Activated CD4-positive, CD25-positive, alpha-beta regulatory T cell treated with anti-CD3 and anti-CD28 coated beads, Interleukin-2, amount 50 U/mL, for 72 hours (primary cell): ENCODE results near the gene SLC39A12.

Experiments used
- DNase-seq: peaks from one replicate; pipeline ENCODE4 v3.0.0; 2021

Gene SLC39A12

GRCh38 chr10:17965649-17966235 lies 14.0 kb downstream of the SLC39A12 start:
- DNase-seq = no peak

DNA sequence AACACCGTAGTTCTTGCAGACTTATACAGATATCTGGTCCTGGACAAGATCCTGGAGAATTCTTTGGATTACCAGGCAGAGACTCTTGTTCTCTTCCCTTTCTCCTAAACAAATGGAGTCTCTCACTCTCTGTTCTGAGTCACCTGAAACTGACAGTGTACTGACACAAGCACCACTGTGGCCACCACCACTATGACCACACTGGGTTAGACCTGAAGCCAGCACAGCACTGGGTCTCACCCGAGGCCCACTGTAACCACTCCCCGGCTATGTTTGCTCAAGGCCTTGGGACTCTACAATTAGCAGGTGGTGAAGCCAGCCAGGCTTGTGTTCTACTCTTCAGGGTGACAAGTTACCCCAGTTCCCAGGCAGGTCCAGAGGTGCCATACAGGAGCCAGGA lies 22.8 kb downstream of the SLC39A12 start:
- no peak for DNase-seq

DNA sequence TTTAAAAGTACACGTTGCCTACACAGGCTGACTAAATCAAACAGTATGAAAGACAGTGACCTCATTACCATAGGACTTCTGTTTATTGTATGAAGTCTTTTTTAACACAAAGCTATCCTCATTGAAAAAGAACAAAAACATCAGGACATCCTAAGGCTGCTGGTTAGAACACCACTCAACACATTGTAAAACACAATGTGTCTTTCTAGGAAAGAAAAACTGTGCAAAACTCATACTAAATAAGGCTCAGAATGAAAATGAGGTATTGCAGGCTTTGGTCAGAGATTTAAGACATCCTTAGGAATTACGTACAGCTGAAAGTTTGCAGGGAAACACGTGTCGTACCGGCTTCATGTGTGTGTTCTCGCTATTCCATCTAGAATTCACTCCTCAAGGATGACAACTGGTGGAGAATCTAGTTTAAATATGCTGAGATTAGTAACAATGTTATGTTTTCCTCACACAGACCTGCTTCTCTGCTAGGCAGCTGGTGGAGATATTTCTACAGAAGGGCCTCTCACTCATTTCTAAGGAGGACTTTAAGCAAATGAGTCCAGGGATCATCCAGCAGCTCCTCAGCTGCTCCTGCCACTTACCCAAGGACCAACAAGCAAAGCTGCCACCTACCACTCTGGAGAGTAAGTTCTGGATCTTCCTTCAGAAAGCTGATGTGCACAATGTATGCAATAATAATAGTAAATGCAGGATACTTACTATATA lies 29.3 kb downstream of the SLC39A12 start:
- DNase-seq = no peak

DNA sequence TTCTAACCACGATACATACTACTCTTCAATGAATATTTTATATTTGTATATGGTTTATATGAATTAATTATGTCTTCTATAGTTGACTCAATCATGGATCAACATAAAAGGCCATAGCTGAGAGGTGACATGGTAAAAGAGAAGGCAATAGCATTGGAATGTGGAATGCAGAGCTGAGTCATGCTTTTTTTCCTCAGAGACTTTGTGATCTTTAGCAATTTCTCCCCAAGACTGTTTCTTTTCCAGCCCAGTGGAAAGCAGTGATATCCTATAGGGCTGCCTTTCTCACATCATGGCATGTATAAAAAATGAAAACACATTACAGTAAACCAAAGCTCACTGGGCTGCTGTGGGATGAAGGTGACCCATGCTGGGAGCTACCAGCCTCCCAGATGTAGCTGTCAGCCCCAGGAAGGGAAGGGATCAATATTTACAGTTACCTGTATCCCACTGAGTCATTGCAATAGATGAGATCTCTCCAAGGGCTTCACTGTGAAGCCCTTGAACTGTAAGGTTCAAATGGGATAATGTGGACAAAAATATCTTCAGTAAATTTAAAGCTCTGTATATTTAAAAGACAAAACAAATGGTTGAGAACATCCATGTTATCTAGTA lies 30.2 kb downstream of the SLC39A12 start:
- DNase-seq = no peak

GRCh38 chr10:17984056-17984455 lies 32.3 kb downstream of the SLC39A12 start:
- DNase-seq = no peak

DNA sequence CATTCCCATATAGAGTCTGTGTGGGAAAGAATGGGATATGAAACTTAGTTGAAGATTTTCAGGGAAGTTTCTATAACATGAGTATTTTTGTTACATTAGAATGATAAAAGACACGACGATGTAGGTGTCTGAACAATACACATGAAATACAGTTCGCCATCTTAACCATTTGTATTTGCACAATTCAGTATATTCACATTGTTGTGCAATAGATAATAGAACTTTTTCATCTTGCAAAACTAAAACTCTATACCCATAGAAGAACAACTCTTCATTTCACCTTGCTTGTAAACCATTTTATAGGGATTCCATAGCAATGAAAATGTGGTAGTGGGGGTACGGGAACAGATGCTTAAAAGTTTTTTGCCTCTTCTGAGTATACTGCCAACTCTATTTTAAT lies 32.8 kb downstream of the SLC39A12 start:
- DNase-seq = no peak

DNA sequence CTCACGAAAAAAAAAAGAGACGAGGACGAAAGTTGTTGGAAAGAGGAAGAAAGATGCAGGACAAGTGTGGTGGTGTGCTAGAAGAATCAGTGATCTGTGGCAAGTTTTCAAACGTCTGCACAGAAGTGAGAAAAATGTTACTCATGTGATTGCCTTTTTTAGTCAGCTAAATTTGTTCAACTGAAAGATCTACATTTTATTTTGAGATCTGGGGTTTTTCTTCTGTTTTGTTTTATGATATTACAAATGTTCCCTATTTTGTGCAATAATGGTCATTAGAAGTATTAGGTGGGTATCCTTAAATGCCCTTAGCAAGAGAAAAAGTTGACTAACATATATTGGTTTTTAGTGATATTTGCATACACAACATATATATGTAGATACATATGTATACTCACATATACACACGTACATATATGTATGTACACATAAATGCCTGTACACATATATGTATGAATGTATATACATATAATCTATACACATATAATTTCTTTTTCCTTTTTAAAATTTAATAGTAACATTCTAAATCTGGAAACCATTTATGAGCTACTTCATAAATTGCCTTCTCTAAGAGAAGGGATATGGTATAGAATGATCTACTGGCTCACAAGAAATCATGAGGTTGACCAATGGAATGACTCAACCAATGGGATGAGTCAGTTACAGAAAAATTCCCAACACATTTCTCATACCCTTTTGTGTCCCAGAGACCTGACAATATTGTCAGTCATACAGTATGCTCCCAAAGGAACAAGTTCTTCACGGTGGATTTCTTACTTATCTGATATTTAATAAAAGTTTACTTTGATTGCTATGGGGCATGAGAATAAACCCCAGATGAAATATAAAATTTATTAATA lies 38.4 kb downstream of the SLC39A12 start:
- no peak for DNase-seq

GRCh38 chr10:17992266-17992665 lies 40.5 kb downstream of the SLC39A12 start:
- no peak for DNase-seq

GRCh38 chr10:17993361-17993760 lies 41.6 kb downstream of the SLC39A12 start:
- no peak for DNase-seq

- DNase-seq = no peak
Observed at GRCh38 chr10:18000601-18001000, 48.9 kb downstream of the SLC39A12 start.

DNA sequence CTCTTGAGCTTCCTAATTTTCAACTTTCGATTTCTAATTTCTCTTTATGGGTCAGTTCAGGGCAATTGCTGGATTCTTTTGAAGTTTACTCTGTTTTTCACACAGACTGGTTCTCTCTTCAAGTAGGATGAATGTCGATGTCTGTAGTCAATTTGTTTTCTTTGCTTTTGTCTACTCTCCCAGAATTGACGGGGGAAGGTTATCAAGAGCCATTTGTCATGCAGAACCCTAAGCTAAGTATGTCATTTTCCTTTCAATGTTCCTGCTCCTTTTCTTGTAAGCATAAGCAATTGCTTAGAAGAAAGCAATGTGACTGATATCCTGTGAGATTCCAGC lies 53.7 kb downstream of the SLC39A12 start:
- no peak for DNase-seq

GRCh38 chr10:18005781-18006456 lies 54.2 kb downstream of the SLC39A12 start:
- no peak for DNase-seq

- DNase-seq = no peak
Observed at GRCh38 chr10:18008986-18009385, 57.3 kb downstream of the SLC39A12 start.

DNA sequence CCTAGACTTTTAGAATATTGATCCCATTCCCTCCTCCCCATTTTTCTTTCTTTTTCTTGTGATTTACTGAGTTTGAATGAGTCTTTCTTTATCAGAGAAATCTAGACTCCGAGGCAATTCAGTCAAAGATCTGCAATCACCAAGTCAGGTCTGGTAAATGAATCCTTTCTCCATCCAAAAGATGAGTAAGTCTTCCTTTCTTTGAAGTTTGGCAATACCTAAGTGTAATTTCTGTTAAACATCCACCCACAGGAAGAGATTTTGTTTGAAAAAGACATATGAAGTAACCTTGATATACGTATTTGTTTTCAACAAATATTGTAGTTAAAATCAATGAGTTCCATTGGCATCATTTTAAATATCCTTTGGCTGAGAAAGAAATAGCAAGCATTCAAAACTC lies 58.3 kb downstream of the SLC39A12 start:
- DNase-seq = no peak

DNA sequence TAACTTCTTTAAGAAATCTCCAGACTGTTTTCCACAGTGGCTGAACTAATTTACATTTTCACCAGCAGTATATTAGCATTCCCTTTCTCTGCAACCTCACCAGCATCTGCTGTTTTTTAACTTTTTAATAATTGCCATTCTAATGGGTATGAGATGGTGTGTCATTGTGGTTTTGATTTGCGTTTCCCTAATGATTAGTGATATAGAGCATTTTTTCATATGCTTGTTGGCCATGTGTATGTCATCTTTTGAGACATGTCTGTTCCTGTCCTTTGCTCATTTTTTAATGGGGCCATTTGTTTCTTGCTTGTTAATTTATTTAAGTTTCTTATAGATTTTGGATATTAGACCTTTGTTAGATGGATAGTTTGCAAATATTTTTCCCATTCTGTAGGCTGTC lies 68.8 kb downstream of the SLC39A12 start:
- DNase-seq = no peak

DNA sequence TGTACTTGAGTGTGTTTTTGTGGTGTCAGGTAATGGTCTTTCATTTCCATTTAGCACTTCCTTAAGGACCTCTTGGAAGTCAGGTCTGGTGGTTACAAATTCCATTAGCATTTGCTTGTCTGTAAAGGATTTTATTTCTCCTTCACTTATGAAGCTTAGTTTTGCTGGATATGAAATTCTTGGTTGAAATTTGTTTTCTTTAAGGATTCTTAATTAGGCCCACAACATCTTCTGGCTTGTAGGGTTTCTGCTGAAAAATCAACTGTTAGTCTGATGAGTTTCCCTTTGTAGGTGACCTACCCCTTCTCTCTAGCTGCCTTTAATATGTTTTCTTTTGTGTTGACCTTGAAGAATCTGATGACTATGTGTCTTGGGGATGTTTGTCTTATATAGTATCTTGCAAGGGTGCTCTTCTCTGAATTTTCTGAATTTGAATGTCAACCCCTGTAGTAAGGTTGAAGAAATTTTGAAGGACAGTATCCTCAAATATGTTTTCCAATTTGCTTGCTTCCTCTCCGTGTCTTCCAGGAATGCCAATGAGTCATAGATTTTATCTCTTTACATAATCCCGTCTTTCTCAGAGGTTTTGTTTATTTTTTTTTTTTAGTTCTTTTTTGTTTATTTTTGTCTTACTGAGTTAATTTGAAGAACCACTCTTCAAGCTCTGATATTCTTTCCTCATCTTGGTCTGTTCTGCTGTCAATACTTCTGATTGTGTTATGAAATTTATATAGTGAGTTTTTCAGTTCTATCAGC lies 70.2 kb downstream of the SLC39A12 start:
- DNase-seq = no peak

DNA sequence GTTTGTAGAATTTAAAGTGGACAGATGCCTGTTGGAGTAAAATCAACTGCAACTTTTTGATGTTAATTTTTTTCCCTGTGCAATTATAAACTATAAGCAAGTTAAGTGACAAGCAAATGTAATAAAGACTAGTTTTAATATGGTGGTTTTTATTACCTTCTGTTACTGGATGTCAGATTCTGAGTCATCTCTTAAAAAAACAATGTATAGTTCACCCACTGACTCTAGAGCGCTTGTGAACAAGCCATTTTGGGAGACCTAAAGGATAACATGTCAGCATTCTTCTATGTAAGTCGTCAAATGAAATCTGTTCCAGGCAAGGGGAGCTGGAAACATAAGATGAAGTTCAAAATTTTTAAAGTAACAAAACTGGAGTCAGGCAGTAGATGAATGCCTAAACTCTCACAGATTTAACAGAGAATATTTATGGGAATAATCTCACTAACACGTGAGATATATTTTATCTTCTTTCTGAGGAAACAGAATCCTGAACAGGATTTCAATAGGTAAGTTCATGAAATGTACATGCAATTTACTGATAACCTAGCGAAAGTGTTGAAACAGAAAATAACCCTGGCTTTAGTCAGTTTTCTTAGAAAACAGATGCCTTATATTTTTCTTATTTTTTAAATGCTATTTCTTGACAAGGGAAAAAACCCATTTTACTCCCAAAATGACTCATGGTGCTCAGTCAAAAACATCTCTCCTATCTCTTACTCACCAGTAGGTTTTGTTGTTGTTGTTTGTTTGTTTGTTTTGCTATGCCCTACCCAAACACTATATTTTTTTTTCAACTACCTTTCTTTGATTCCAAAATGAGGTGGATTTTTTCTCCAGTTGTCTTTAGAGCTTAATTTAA lies 91.7 kb downstream of the SLC39A12 start:
- DNase-seq = no peak

DNA sequence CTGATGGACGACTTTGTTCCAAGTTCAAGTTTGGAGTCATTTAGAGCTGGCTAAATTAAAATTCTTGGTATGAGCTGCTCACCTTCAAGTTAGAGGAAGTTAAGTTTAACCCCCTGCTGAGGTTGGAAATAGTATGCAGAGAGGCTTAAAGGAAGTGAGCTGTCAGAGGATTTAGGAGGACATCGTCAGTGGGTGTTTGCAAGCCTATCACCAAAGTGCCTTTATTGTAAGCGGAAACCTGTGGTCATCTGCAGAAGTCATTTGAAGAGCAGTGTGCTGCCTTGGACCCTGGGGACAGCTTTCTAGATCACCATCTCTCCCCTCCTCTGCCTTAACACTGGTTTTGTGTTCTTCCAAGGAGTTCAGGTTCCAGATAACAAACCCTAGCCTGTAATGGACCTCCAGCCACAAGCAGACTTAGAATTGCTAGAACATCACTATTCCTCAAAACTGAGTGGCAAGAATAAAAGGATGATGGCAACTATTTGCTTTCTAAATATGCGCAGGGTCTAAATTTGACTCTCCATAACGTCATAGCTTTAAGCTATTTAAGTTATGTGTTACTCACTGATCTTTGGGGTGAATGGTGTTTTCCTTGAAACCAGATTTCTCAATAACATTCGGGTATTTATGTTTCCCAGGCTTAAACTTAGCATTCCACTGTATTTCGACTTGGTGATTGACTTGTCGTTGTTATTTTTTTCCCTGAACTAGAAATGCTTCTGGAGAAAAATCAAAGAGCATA lies 93.4 kb downstream of the SLC39A12 start:
- DNase-seq = no peak

GRCh38 chr10:18056583-18056982 lies 104.9 kb downstream of the SLC39A12 start:
- no peak for DNase-seq

- no peak for DNase-seq
Observed at GRCh38 chr10:18059826-18060559, 108.3 kb downstream of the SLC39A12 start.
